Stimulated activated CD8-positive, alpha-beta memory T cell treated with anti-CD3 and anti-CD28 coated beads, Interleukin-12 subunit alpha, Interleukin-12 subunit beta, amount 100 ng/mL, for 4 hours (primary cell): Measurements from ENCODE around the gene CYP1A1.

ENCODE experiments used
- DNase-seq: peaks from one replicate; pipeline ENCODE4 v3.0.0-alpha.2; 2020; ENCODE audit warnings: low read depth

Gene CYP1A1, protein sequence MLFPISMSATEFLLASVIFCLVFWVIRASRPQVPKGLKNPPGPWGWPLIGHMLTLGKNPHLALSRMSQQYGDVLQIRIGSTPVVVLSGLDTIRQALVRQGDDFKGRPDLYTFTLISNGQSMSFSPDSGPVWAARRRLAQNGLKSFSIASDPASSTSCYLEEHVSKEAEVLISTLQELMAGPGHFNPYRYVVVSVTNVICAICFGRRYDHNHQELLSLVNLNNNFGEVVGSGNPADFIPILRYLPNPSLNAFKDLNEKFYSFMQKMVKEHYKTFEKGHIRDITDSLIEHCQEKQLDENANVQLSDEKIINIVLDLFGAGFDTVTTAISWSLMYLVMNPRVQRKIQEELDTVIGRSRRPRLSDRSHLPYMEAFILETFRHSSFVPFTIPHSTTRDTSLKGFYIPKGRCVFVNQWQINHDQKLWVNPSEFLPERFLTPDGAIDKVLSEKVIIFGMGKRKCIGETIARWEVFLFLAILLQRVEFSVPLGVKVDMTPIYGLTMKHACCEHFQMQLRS

GRCh38 chr15:74725225-74725774 is at the start of gene CYP1A1:
TSS of gene CYP1A1 (minus strand) at chr15:74725528. CDS start at chr15:74723097, 2,431 bp downstream.
- no peak for DNase-seq

- no peak for DNase-seq
These were observed 48.5 kb upstream of the CYP1A1 start for GRCh38 chr15:74773731-74774252.

DNA sequence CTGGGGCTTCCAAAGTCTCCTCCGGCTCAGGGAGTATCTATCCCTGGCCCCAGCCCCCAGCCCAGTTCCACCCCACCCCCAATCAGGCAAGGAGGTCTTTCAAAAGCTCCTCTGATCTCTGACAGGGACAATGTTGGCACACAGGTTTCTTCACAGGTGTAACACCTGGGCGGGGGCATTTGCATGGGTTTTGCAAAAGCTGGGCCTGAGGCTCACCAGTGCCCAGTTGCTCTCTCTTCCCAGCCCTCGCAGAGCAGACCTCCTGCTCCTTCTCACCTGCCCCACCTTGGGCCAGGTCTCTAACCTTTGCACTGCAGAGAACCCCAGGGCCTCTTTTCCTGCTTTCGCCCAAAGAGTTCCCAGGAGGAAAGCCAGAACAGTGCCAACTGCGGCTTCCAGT is 48.0 kb upstream of the CYP1A1 start:
- DNase-seq, result no peak

DNA sequence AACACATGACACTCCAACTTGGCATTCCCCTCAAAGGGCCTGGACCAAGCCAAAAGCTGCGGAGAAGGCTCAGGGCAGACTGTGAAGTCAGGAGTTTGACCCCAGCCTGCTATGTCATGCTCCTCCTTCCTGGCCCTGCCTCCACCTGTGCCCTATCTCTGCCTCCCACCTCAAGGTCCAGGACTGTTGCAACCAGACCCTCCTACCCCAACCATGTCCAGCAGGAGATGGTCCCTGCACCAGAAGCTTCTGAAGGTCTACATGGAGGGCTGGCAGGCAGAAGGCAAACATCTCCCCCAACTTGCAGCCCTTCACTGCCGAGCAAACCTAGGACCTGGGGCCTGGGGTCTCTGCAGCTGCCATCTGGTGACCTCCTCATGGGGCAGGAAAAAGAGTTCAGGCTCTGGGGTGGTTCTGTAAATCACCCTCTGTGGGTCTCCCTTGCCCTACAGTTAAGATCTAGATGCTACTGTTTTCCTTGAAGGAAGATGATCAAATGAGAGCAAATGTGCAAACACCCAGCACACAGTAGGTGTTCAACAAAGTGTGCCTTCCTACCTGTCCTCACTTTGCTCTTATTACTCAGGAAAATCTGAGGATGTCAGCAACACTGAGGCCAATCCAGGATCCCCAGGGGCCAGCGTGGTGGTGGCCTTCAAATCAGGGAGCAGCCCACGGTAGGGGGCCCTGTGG is 45.0 kb upstream of the CYP1A1 start:
- DNase-seq, result no peak

- DNase-seq, result no peak
These were observed 44.2 kb upstream of the CYP1A1 start for GRCh38 chr15:74769463-74770025.

DNA sequence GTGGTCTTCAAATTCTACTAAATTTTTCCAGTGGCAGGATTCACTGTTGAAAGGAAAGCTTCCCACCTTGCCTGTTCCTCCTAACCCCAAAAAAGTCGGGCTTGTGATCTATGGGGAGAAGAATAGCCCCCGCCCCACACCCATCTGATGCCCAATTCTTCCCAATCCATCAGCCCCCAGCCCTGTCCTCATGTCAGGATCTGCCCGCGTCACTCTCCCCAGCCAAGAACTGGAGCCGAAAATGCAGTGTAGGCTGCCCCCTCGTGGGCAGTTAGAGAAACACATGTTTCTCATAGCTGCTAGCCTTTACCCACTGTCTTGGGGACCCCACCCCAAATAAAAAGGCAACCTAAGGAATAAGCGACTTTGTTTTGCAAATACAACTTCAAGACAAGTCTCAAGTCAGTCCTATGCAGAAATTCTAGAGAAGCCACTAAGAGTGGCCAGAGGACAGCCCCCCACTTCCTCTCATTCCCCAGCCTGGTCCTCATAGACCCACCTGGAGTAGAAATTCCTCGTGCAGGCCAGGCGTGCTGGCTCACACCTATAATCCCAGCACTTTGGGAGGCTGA is 43.5 kb upstream of the CYP1A1 start:
- DNase-seq, result no peak

- DNase-seq, result no peak
These were observed 42.9 kb upstream of the CYP1A1 start for GRCh38 chr15:74768099-74768770.

GRCh38 chr15:74767167-74768098 is 42.1 kb upstream of the CYP1A1 start:
- no peak for DNase-seq

DNA sequence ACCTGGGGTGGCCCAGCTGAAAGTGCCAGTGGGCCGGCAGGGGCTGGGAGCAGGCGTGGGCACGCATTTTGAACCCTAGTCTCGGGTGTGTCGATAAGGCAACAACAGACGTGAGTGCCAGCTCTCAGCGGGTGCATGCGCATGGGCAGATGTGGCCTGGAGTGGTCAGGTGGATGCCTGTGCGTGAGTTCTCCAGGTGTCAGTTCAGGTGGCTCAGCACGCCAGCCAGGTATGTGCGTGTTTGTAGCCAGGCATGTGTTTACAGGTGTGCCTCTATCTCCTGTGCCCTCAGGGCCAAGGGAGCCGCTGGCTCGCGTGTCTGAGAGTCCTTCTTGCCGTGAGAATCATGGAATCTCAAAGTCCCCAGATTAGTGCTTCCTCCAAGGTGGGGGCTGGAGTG is 38.1 kb upstream of the CYP1A1 start:
- DNase-seq, result no peak

GRCh38 chr15:74762791-74763150 is 37.4 kb upstream of the CYP1A1 start:
- no peak for DNase-seq

- DNase-seq, result no peak
These were observed 33.4 kb upstream of the CYP1A1 start for GRCh38 chr15:74758736-74759135.

DNA sequence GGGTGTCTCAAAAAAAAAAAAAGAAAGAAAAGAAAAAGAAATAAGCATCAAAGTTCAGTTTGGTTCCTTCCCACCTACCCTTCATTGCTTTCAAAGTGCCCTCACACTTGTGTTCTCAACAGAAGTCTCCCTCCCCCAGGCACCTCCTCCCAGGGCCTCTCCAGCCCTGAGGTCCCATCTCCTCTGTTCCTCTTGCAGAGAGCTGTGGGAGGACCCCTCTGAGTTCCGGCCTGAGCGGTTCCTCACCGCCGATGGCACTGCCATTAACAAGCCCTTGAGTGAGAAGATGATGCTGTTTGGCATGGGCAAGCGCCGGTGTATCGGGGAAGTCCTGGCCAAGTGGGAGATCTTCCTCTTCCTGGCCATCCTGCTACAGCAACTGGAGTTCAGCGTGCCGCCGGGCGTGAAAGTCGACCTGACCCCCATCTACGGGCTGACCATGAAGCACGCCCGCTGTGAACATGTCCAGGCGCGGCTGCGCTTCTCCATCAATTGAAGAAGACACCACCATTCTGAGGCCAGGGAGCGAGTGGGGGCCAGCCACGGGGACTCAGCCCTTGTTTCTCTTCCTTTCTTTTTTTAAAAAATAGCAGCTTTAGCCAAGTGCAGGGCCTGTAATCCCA is 29.4 kb upstream of the CYP1A1 start:
- no peak for DNase-seq

- no peak for DNase-seq
These were observed 27.2 kb upstream of the CYP1A1 start for GRCh38 chr15:74752531-74752930.

DNA sequence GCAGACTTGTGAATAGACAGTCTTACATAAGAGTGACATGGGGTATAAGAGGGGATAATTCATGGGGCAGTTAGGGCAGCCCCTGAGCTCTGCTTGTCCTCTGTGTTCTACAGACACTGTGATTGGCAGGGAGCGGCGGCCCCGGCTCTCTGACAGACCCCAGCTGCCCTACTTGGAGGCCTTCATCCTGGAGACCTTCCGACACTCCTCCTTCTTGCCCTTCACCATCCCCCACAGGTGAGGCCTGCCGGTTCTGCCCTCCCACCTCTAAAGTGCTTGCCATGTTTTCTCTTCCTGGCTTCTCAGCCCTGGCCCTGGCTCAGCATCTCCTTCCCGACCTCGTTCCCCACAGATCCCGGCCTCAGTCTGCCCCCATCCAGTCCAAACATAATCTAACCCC is 26.7 kb upstream of the CYP1A1 start:
- DNase-seq, result no peak

DNA sequence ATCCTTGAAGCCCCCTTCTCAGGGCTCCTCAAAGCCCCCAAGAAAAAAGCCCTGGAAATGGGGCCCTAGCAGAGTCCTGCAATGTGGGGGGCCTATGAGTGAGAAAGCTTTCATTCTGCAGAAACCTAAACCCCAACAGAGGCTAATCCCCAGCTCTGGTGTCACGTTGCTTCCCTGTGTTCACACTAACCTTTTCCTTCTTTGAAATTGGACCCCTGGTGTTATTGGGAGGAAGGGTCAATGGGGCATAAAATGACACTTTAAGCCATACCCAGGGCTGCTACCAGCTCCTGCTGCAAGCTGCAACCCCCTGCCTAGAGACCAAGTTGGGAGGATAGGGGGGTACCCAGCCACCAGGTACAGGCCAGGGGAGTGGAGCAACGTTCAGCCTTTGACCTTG is 25.4 kb upstream of the CYP1A1 start:
- no peak for DNase-seq

DNA sequence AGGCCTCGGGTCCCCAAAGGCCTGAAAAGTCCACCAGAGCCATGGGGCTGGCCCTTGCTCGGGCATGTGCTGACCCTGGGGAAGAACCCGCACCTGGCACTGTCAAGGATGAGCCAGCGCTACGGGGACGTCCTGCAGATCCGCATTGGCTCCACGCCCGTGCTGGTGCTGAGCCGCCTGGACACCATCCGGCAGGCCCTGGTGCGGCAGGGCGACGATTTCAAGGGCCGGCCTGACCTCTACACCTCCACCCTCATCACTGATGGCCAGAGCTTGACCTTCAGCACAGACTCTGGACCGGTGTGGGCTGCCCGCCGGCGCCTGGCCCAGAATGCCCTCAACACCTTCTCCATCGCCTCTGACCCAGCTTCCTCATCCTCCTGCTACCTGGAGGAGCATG is 24.5 kb upstream of the CYP1A1 start:
- no peak for DNase-seq

DNA sequence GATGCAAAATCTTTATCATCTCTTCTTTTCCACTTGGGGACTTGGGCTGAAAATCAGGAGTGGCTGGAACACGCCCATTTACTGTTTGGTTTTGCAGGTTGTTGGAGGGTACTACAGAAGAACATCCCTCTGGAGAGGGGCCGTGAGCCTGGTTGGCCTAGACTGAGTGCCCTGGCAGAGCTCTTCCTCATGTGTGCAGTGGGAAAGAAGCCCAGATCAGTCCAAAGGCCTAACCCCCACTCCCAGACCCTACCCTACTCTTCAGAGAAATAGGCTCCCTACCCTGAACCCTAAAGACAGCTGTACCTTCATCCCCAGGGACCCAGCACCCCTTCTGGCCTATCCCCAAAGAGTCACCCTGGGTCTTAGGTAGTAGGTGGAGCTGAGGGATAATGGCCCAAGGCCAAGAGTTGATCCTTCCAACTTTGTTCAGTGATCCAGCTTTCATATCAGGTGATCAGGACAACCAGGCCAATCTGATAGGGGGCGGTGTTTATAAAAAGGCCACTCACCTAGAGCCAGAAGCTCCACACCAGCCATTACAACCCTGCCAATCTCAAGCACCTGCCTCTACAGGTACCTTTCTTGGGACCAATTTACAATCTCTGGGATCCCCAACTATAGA is 23.1 kb upstream of the CYP1A1 start, which contains the start of gene CYP1A2:
CYP1A2 (plus strand) TSS at position 524 of the 625 bp plus-strand sequence. CDS start 894 bp downstream, outside the sequence.
- no peak for DNase-seq

DNA sequence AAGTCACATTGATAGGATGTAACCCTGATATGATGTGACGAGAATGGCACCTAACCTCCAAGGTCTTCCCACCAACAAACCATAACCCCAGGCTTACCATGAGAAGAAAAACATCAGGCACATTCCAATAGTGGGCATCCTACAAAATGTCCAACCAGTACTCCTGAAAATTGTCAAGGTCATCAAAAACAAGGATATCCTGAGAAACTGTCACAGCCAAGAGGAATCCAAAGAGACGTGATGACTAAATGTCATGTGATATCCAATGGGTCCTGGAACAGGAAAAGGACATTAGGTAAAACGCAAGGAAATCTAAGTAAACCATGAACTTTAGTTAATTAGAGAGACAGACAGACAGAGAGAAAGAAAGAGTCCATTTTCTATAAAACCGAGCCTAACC is 21.1 kb upstream of the CYP1A1 start:
- DNase-seq, result no peak

DNA sequence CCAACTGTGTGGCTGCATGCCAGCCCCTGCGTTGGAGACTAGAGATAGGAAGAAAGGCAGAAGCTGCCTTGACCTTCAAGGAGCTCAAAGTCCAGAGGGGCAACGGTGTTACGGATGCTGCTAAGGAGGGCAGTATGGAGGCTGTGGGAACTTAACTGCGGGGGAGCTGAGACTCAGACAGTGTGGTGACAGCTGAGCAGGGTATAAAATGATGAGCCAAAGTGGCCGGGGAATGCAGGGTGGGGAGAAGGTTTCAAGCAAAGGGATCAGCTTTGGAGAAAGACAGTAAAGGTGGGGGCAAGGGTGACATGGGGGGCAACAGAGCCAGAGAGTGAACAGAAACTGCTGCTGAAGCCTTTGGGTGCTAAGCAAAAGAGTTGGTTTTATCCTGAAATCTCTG is 17.1 kb upstream of the CYP1A1 start:
- no peak for DNase-seq
